ENCODE results near the gene ETS2.

GRCh38 chr21:38787016-38787415 is 18.7 kb upstream of the ETS2 start:
- TF ChIP-seq CTCF (IDR thresholded peaks at IDR 0.05; ENCODE audit: insufficient read depth, low read length, poor library complexity, severe bottlenecking) (no peak), EZH2phosphoT487 (conservative IDR thresholded peaks at IDR 0.05; ENCODE audit: low read length) (no peak)
